H9 (cell line): ENCODE results near the gene CD320. TPM values are rescaled to one million over a fixed set of nuclear protein-coding genes. Genes with fewer than 3 reads are reported as not detected.

ENCODE experiments used
- DNase-seq: peaks from one replicate; pipeline ENCODE4 v3.0.0-alpha.2; 2017
- H2AFZ ChIP-seq: one replicate; pipeline ENCODE4 v1.6.1; 2013; ENCODE audit warnings: mild to moderate bottlenecking, low read length, control low read depth, moderate library complexity
- H2AK5ac ChIP-seq: 2 replicates; pipeline ENCODE4 v1.6.1; 2013; ENCODE audit warnings: low read length, control low read depth, mixed read lengths; ENCODE audit not compliant: insufficient read length
- H2BK120ac ChIP-seq: one replicate; pipeline ENCODE4 v1.6.1; 2013; ENCODE audit warnings: low read depth, mild to moderate bottlenecking, low read length, control low read depth, inconsistent platforms; ENCODE audit not compliant: poor library complexity, severe bottlenecking
- H2BK12ac ChIP-seq: 2 replicates; pipeline ENCODE4 v1.6.1; 2013; ENCODE audit warnings: low read length, control low read depth, mixed read lengths, low read depth; ENCODE audit not compliant: insufficient read length
- H2BK15ac ChIP-seq: 2 replicates; pipeline ENCODE4 v1.6.1; 2013; ENCODE audit warnings: low read depth, low read length, control low read depth
- H2BK20ac ChIP-seq: one replicate; pipeline ENCODE4 v1.6.1; 2013; ENCODE audit warnings: low read depth, mild to moderate bottlenecking, low read length, control low read depth, inconsistent platforms; ENCODE audit not compliant: poor library complexity, severe bottlenecking
- H2BK5ac ChIP-seq: 2 replicates; pipeline ENCODE4 v1.6.1; 2013; ENCODE audit warnings: low read length, control low read depth, mixed read lengths; ENCODE audit not compliant: insufficient read length
- H3K14ac ChIP-seq: 2 replicates; pipeline ENCODE4 v1.6.1; 2013; ENCODE audit warnings: low read length, control low read depth; ENCODE audit not compliant: insufficient read depth
- H3K18ac ChIP-seq: 2 replicates; pipeline ENCODE4 v1.6.1; 2013; ENCODE audit warnings: low read depth, mild to moderate bottlenecking, mixed read lengths, low read length, control low read depth; ENCODE audit not compliant: insufficient read length
- H3K23ac ChIP-seq: 2 replicates; pipeline ENCODE4 v1.6.1; 2013; ENCODE audit warnings: low read length, control low read depth, mixed read lengths, low read depth; ENCODE audit not compliant: insufficient read length
- H3K23me2 ChIP-seq: 2 replicates; pipeline ENCODE4 v1.6.1; 2013; ENCODE audit warnings: low read depth, mild to moderate bottlenecking, mixed read lengths, low read length, control low read depth; ENCODE audit not compliant: insufficient read length, poor library complexity, severe bottlenecking
- H3K27ac ChIP-seq: 2 replicates; pipeline ENCODE4 v1.5.1; 2013; ENCODE audit warnings: low read length, control low read depth, mixed read lengths, low read depth; ENCODE audit not compliant: insufficient read length
- H3K27me3 ChIP-seq: 2 replicates; pipeline ENCODE4 v1.6.1; 2013; ENCODE audit warnings: low read length, control low read depth, inconsistent platforms; ENCODE audit not compliant: insufficient read depth
- H3K4ac ChIP-seq: 2 replicates; pipeline ENCODE4 v1.6.1; 2013; ENCODE audit warnings: low read depth, mild to moderate bottlenecking, control low read depth, inconsistent platforms, low read length, moderate library complexity
- H3K4me1 ChIP-seq: 2 replicates; pipeline ENCODE4 v1.6.1; 2013; ENCODE audit warnings: low read length, control low read depth, inconsistent platforms; ENCODE audit not compliant: insufficient read depth
- H3K4me2 ChIP-seq: 2 replicates; pipeline ENCODE4 v1.6.1; 2013; ENCODE audit warnings: low read length, control low read depth, mixed read lengths; ENCODE audit not compliant: insufficient read length, insufficient read depth
- H3K56ac ChIP-seq: 2 replicates; pipeline ENCODE4 v1.6.1; 2013; ENCODE audit warnings: low read depth, mild to moderate bottlenecking, mixed read lengths, low read length, control low read depth; ENCODE audit not compliant: insufficient read length
- H3K79me1 ChIP-seq: 2 replicates; pipeline ENCODE4 v1.6.1; 2013; ENCODE audit warnings: low read depth, mild to moderate bottlenecking, moderate library complexity, low read length, control low read depth, inconsistent platforms; ENCODE audit not compliant: insufficient read depth, poor library complexity, severe bottlenecking
- H3K79me2 ChIP-seq: 2 replicates; pipeline ENCODE4 v1.6.1; 2013; ENCODE audit warnings: low read length, control low read depth, inconsistent platforms; ENCODE audit not compliant: insufficient read depth
- H3K9ac ChIP-seq: 2 replicates; pipeline ENCODE4 v1.6.1; 2013; ENCODE audit warnings: low read length, control low read depth, mixed read lengths; ENCODE audit not compliant: insufficient read length; ENCODE audit errors: extremely low read depth
- H3K9me3 ChIP-seq: one replicate; pipeline ENCODE4 v1.6.1; 2013; ENCODE audit warnings: low read depth, low read length, inconsistent platforms; ENCODE audit not compliant: control insufficient read depth
- H3T11ph ChIP-seq: one replicate; pipeline ENCODE4 v1.6.1; 2013; ENCODE audit warnings: mild to moderate bottlenecking, low read length, control low read depth, inconsistent platforms
- H4K20me1 ChIP-seq: one replicate; pipeline ENCODE4 v1.6.1; 2013; ENCODE audit not compliant: control insufficient read depth, insufficient read length, insufficient read depth
- H4K5ac ChIP-seq: 2 replicates; pipeline ENCODE4 v1.6.1; 2013; ENCODE audit warnings: low read depth, mild to moderate bottlenecking, mixed read lengths, low read length, control low read depth; ENCODE audit not compliant: insufficient read length
- H4K8ac ChIP-seq: replicated peaks from 2 replicates; pipeline ENCODE4 v1.6.1; 2013; ENCODE audit warnings: low read length, control low read depth, mixed read lengths, low read depth; ENCODE audit not compliant: insufficient read length
- H4K91ac ChIP-seq: 2 replicates; pipeline ENCODE4 v1.6.1; 2013; ENCODE audit warnings: low read depth, mild to moderate bottlenecking, moderate library complexity, mixed read lengths, low read length, control low read depth; ENCODE audit not compliant: insufficient read length
- H3K27ac Mint-ChIP-seq, 3 experiments: 2 replicates in 2 of 3; 3 replicates in 1 of 3; pipeline ENCODE4 v1.8.0; 2020 to 2021; ENCODE audit warnings: mixed read lengths in 3 of 3, mild to moderate bottlenecking in 1 of 3, moderate library complexity in 1 of 3
- H3K27me3 Mint-ChIP-seq: 2 replicates; pipeline ENCODE4 v1.8.0; 2021; ENCODE audit warnings: low read depth, mild to moderate bottlenecking, moderate library complexity, mixed read lengths
- H3K36me3 Mint-ChIP-seq, 3 experiments: 2 replicates in 2 of 3; 3 replicates in 1 of 3; pipeline ENCODE4 v1.8.0; 2020 to 2021; ENCODE audit warnings: low read depth in 3 of 3, mixed read lengths in 3 of 3; ENCODE audit not compliant: insufficient read depth in 1 of 3
- H3K4me1 Mint-ChIP-seq, 2 experiments: 2 replicates each; pipeline ENCODE4 v1.8.0; 2020; ENCODE audit warnings: mixed read lengths in 2 of 2
- H3K4me3 Mint-ChIP-seq, 2 experiments: 2 replicates in 1 of 2; 3 replicates in 1 of 2; pipeline ENCODE4 v1.8.0; 2020 to 2021; ENCODE audit warnings: mild to moderate bottlenecking in 2 of 2, mixed read lengths in 2 of 2, moderate library complexity in 1 of 2
- H3K9me3 Mint-ChIP-seq, 2 experiments: 2 replicates in 1 of 2; 3 replicates in 1 of 2; pipeline ENCODE4 v1.8.0; 2020; ENCODE audit warnings: mild to moderate bottlenecking in 2 of 2, mixed read lengths in 2 of 2, moderate library complexity in 1 of 2
- CTCF ChIP-seq: fragments of 200-600 bp; sonication (generic); conservative IDR thresholded peaks from 3 replicates; pipeline ENCODE4 v1.8.0; 2021; ENCODE audit warnings: antibody characterized with exemption, mild to moderate bottlenecking
- WGBS: extraction: QIAGEN DNeasy Blood & Tissue Kit; methylation state at CpG from one replicate; pipeline ENCODE4 v1.1.7; 2013; ENCODE audit warnings: missing lambda C conversion rate, low lambda C conversion rate, mixed read lengths; ENCODE audit not compliant: insufficient read length; ENCODE audit errors: extremely low coverage; 5-methylcytosine and 5-hydroxymethylcytosine counted together
- total RNA-seq: library from RNA; stranded (reverse); gene quantifications from 2 replicates; pipeline ENCODE4 v1.2.1, GENCODE V29; 2021

Gene CD320
- total RNA-seq, 1 experiment from 2014 or later, result 72.1 TPM

GRCh38 chr19:8336072-8336569 lies 28.0 kb upstream of the CD320 start:
- H4K20me1 ChIP-seq, result no peaks in the 10 kb centered on the region
- H3K56ac ChIP-seq, result no peak overlapping the region
- WGBS, result no CpG with 5 or more reads among the region's 27 CpGs
- no peak overlapping the region for H3K4ac ChIP-seq
- no peaks in the 10 kb centered on the region for H3K79me2 ChIP-seq
- no peak overlapping the region for H2AFZ ChIP-seq
- H4K91ac ChIP-seq, result no peak overlapping the region
- no peak for TF ChIP-seq CTCF
- H3K27ac ChIP-seq, result no peak overlapping the region
- peak overlapping the region; percentile 27 for H3K4me2 ChIP-seq
- peaks cover 12% of the 10 kb centered on the region for H3K23me2 ChIP-seq
- Mint-ChIP-seq H3K9me3 (no peaks in the 10 kb centered on the region; a peak in 1 of 5 replicates), H3K4me1 (peaks cover 17 to 21% of the 10 kb centered on the region in 2 experiments), H3K36me3 (peaks cover 0 to 2% (median 0%) of the 10 kb centered on the region in 3 experiments; a peak in 2 of 7 replicates), H3K27ac (no peak overlapping the region), H3K4me3 (peak overlapping the region; percentile 51 to 70), H3K27me3 (peaks cover 50% of the 10 kb centered on the region)
- no peak overlapping the region for H3T11ph ChIP-seq
- no peaks in the 10 kb centered on the region for H3K9me3 ChIP-seq
- H3K27me3 ChIP-seq, result peaks cover 18% of the 10 kb centered on the region; the same call in 1 of the 2 replicates
- H2BK12ac ChIP-seq, result no peak overlapping the region
- no peak overlapping the region for H2BK120ac ChIP-seq
- H2BK20ac ChIP-seq, result no peak overlapping the region
- H2BK5ac ChIP-seq, result no peak overlapping the region
- H4K8ac ChIP-seq, result no peak overlapping the region
- DNase-seq, result peak; percentile 75
- H3K23ac ChIP-seq, result no peak overlapping the region
- no peak overlapping the region for H2BK15ac ChIP-seq
- no peaks in the 10 kb centered on the region; the same call in 1 of the 2 replicates for H3K4me1 ChIP-seq
- H3K18ac ChIP-seq, result no peak overlapping the region
- no peak overlapping the region for H3K9ac ChIP-seq
- H2AK5ac ChIP-seq, result no peak overlapping the region
- no peak overlapping the region for H4K5ac ChIP-seq
- no peak overlapping the region for H3K14ac ChIP-seq
- no peaks in the 10 kb centered on the region for H3K79me1 ChIP-seq
